Peyer's patch (tissue), 4 donors: ENCODE results near the gene LRP4. TPM values are rescaled to one million over a fixed set of nuclear protein-coding genes. Genes with fewer than 3 reads are reported as not detected.

Experiments
- DNase-seq, 3 donors: peaks; one replicate each; pipeline ENCODE4 v3.0.0-alpha.2; 2017 to 2019
- H3K27ac ChIP-seq, 4 donors: fragments of 200-600 bp; sonication (generic); one replicate each; pipeline ENCODE4 v1.5.1; 2016 to 2019
- H3K27me3 ChIP-seq, 2 donors: fragments of 200-600 bp; sonication (generic); one replicate each; pipeline ENCODE4 v1.5.1; 2019
- H3K36me3 ChIP-seq, 3 donors: fragments of 200-600 bp; sonication (generic); one replicate each; pipeline ENCODE4 v1.5.1; 2016 to 2019
- H3K4me1 ChIP-seq, 4 donors: fragments of 200-600 bp; sonication (generic); one replicate each; pipeline ENCODE4 v1.5.1; 2016 to 2019
- H3K4me3 ChIP-seq, 4 donors: fragments of 200-600 bp; sonication (generic); 1 replicate in 3 of 4; 2 replicates in 1 of 4; pipeline ENCODE4 v1.5.1; 2016 to 2019; ENCODE audit warnings: mild to moderate bottlenecking in 1 of 4
- H3K9me3 ChIP-seq, 4 donors: fragments of 200-600 bp; sonication (generic); one replicate each; pipeline ENCODE4 v1.5.1; 2016 to 2019; ENCODE audit warnings: mild to moderate bottlenecking in 1 of 4
- POLR2A ChIP-seq, 2 donors: fragments of 450-650 bp; IDR thresholded peaks; one replicate each; pipeline ENCODE4 v1.5.1; 2017; ENCODE audit warnings: antibody characterized with exemption in 2 of 2, mild to moderate bottlenecking in 2 of 2, moderate library complexity in 2 of 2
- total RNA-seq, 4 donors: library from RNA; depleted of rRNA; stranded (reverse); fragments of >200 nt; gene quantifications; one replicate each; pipeline ENCODE4 v1.1.0, GENCODE V29; 2016
- TF ChIP-seq, protein P1 (sequence below), 6 experiments: fragments of 450-650 bp in 4 of 6; fragments of 200-600 bp in 2 of 6; sonication (generic) in 1 of 6; IDR thresholded peaks; one replicate each; pipeline ENCODE4 v1.5.1; 2017 to 2019; ENCODE audit warnings: antibody characterized with exemption in 6 of 6, mild to moderate bottlenecking in 3 of 6, moderate library complexity in 1 of 6

Gene LRP4
- total RNA-seq, 4 donors from 2014 or later, result 37.1 to 62.5 (median 44.4) TPM

DNA sequence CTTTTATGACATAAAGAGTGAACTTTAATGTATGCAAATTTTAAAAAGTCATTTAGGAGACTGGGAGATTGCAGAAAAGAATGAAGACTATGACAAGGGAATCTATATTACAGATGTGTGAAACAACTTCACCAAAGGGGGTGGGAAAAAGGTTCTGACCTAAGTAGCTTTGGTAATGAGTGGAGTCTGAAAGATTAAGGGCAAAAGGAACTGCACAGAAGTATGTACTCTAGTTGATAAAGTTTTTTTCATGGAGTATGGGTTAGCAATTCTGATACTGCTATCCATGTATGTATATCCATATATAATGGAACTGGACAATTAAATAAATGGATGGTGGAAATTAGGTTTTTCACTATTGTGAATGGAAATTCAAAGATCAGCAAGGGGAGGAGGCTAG lies 81.5 kb downstream of the LRP4 start:
- TF ChIP-seq, protein P1, sequence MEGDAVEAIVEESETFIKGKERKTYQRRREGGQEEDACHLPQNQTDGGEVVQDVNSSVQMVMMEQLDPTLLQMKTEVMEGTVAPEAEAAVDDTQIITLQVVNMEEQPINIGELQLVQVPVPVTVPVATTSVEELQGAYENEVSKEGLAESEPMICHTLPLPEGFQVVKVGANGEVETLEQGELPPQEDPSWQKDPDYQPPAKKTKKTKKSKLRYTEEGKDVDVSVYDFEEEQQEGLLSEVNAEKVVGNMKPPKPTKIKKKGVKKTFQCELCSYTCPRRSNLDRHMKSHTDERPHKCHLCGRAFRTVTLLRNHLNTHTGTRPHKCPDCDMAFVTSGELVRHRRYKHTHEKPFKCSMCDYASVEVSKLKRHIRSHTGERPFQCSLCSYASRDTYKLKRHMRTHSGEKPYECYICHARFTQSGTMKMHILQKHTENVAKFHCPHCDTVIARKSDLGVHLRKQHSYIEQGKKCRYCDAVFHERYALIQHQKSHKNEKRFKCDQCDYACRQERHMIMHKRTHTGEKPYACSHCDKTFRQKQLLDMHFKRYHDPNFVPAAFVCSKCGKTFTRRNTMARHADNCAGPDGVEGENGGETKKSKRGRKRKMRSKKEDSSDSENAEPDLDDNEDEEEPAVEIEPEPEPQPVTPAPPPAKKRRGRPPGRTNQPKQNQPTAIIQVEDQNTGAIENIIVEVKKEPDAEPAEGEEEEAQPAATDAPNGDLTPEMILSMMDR (IDR thresholded peaks at IDR 0.05), result no peak
- TF ChIP-seq POLR2A (IDR thresholded peaks at IDR 0.05), result no peak
- H3K27me3 ChIP-seq, result no peaks in the 10 kb centered on the region
- H3K36me3 ChIP-seq, result no peaks in the 10 kb centered on the region
- H3K27ac ChIP-seq, result no peak overlapping the region
- H3K4me3 ChIP-seq, result no peak overlapping the region
- no peaks in the 10 kb centered on the region for H3K9me3 ChIP-seq
- DNase-seq, result no peak
- H3K4me1 ChIP-seq, result no peaks in the 10 kb centered on the region

DNA sequence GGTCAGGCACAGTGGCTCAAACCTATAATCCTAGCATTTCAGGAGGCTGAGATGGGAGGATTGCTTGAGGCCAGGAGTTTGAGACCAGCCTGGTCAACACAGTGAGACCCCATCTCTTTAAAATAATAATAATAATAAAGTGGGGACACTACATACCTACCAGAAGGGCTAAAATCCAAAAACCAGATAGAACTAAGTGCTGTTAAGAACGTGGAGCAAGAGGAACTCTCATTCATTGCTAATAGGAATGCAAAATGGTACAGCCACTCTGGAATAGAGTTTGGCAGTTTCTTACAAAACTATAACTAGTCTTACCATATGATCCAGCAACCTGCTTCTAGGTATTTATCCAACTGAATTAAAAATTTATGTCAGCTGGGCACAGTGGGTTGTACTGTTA lies 81.9 kb downstream of the LRP4 start:
- no peaks in the 10 kb centered on the region for H3K4me1 ChIP-seq
- H3K4me3 ChIP-seq, result no peak overlapping the region
- no peak overlapping the region for H3K27ac ChIP-seq
- H3K36me3 ChIP-seq, result no peaks in the 10 kb centered on the region
- H3K9me3 ChIP-seq, result no peaks in the 10 kb centered on the region
- no peak for DNase-seq
- H3K27me3 ChIP-seq, result no peaks in the 10 kb centered on the region
- no peak for TF ChIP-seq POLR2A (IDR thresholded peaks at IDR 0.05)
- TF ChIP-seq, protein P1 (IDR thresholded peaks at IDR 0.05), result no peak

DNA sequence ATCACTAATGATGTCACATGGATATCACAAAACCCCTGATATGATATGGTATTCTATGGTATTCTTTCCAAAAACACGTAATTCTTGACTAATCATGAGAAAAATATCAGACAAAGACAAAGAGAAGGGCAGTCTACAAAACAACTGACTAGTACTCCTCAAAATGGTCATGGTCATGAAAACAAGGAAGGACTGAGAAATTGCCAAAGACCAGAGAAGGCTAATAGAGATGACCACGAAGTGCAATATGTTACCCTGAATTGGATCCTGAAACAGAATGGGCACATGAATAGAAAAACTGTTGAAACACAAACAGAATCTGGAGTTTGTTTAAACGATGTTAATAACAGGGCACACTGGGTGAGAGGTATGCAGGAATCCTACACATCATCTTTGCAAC lies 82.5 kb downstream of the LRP4 start:
- H3K27me3 ChIP-seq, result no peaks in the 10 kb centered on the region
- H3K36me3 ChIP-seq, result no peaks in the 10 kb centered on the region
- H3K9me3 ChIP-seq, result no peaks in the 10 kb centered on the region
- H3K4me3 ChIP-seq, result no peak overlapping the region
- TF ChIP-seq POLR2A (IDR thresholded peaks at IDR 0.05), result no peak
- TF ChIP-seq, protein P1 (IDR thresholded peaks at IDR 0.05), result no peak
- no peak overlapping the region for H3K27ac ChIP-seq
- no peak for DNase-seq
- no peaks in the 10 kb centered on the region for H3K4me1 ChIP-seq

DNA sequence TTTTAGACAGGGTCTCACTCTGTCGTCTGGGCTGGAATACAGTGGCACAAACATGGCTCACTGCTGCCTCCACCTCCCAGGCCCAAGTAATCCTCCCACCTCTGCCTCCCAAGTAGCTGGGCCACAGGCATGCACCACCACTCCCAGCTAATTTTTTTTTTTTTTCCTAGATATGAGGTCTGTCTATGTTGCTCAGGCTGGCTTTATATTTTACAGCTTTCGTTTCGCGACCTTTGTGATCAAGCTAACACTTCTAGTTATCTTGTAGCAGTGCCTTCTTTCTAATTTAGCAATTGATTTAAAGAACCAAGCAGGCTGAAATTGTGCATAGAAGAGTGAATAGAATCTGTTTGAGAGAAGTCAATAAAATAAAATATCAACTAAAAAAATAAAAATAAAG lies 83.5 kb downstream of the LRP4 start:
- Histone ChIP-seq H3K27me3 (no peaks in the 10 kb centered on the region), H3K4me1 (no peaks in the 10 kb centered on the region), H3K9me3 (no peaks in the 10 kb centered on the region), H3K27ac (no peak overlapping the region), H3K36me3 (no peaks in the 10 kb centered on the region), H3K4me3 (no peak overlapping the region)
- DNase-seq, result no peak
- TF ChIP-seq POLR2A (IDR thresholded peaks at IDR 0.05), result no peak
- TF ChIP-seq, protein P1 (IDR thresholded peaks at IDR 0.05), result no peak

DNA sequence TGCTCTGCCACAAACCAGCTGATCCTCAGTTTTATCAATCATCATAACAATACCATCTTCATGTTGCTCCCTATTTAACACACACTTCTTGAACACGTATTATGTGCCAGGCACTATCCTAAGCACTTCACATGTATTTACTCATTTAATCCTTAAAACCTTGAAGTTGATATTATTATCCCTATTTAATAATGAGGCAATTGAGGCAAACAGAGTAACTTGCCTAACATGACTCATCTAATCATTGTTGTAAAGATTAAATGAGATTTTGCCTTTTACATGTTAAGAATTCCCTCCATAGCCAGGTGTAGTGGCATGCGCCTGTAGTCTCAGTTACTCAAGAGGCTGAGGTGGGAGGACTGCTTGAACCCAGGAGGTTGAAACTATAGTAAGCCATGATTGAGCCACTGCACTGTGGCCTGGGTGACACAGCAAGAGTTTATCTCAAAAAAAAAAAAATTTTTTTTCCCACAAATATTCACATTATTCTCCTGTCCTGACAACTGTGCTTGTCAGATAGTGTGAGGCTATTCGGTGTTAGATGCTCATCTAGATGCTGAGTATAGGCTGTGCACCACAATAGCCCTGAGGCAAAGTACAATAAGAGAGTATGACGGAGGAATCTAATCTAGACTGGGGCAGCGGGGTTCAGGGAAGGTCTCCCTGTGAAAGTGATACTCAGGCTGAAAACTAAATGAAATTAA lies 85.7 kb downstream of the LRP4 start:
- H3K4me3 ChIP-seq, result no peak overlapping the region
- no peak overlapping the region for H3K27ac ChIP-seq
- no peak for DNase-seq
- no peaks in the 10 kb centered on the region for H3K36me3 ChIP-seq
- TF ChIP-seq POLR2A (IDR thresholded peaks at IDR 0.05), result no peak
- TF ChIP-seq, protein P1 (IDR thresholded peaks at IDR 0.05), result no peak
- H3K27me3 ChIP-seq, result no peaks in the 10 kb centered on the region
- no peaks in the 10 kb centered on the region for H3K4me1 ChIP-seq
- H3K9me3 ChIP-seq, result no peaks in the 10 kb centered on the region
